ENCODE results near the gene FAM24B.

FAM24B gene

GRCh38 chr10:122827302-122827701 is 52.1 kb downstream of the FAM24B start:
- no peak for DNase-seq (ENCODE audit: low spot score)

GRCh38 chr10:122822973-122823690 is 56.2 kb downstream of the FAM24B start:
- no peak for DNase-seq (ENCODE audit: low spot score)

- no peak for DNase-seq (ENCODE audit: low spot score)
These were observed 57.6 kb downstream of the FAM24B start for GRCh38 chr10:122821808-122822207.

- no peak for DNase-seq (ENCODE audit: low spot score)
These were observed 63.9 kb downstream of the FAM24B start for GRCh38 chr10:122815458-122815857.

- DNase-seq (ENCODE audit: low spot score), result no peak
These were observed 64.9 kb downstream of the FAM24B start for GRCh38 chr10:122814493-122814892.

- DNase-seq (ENCODE audit: low spot score), result no peak
These were observed 66.6 kb downstream of the FAM24B start for GRCh38 chr10:122812751-122813150.

- no peak for DNase-seq (ENCODE audit: low spot score)
These were observed 77.1 kb downstream of the FAM24B start for GRCh38 chr10:122802282-122802681.

Measured in AG20443 (cell line).